WTC11 (cell line): ENCODE data around the gene NRXN3. TPM values are rescaled to one million over a fixed set of nuclear protein-coding genes. Genes with fewer than 3 reads are reported as not detected.

ENCODE experiments used
- ATAC-seq: fragments of 200-7000 bp; cut with Tn5 transposase; 2 replicates; pipeline ENCODE4 v1.10.0; 2021; ENCODE audit warnings: mild to moderate bottlenecking, moderate library complexity
- CTCF ChIA-PET: fragments of 300-600 bp; sonication (Branson Sonifier 250); formaldehyde crosslinking; loops from one replicate; lab custom pipeline; 2021; ENCODE audit warnings: antibody characterized with exemption; lab: Charles Lee
- POLR2A ChIA-PET: fragments of 350-600 bp; sonication (Branson Sonifier 250); formaldehyde crosslinking; loops from one replicate; lab custom pipeline; 2021; ENCODE audit warnings: antibody characterized with exemption; lab: Charles Lee
- DNase-seq: peaks from one replicate; pipeline ENCODE4 v3.0.0; 2021; ENCODE audit warnings: low spot score
- H3K27ac Mint-ChIP-seq: 2 replicates; pipeline ENCODE4 v1.8.0; 2021; ENCODE audit warnings: mixed read lengths
- H3K27me3 Mint-ChIP-seq: 2 replicates; pipeline ENCODE4 v1.8.0; 2021; ENCODE audit warnings: low read depth, mild to moderate bottlenecking, moderate library complexity, mixed read lengths
- H3K36me3 Mint-ChIP-seq: 2 replicates; pipeline ENCODE4 v1.8.0; 2021; ENCODE audit warnings: mixed read lengths
- H3K4me1 Mint-ChIP-seq: 2 replicates; pipeline ENCODE4 v1.8.0; 2022; ENCODE audit warnings: mixed read lengths
- H3K4me3 Mint-ChIP-seq: 2 replicates; pipeline ENCODE4 v1.8.0; 2021; ENCODE audit warnings: mild to moderate bottlenecking, moderate library complexity, mixed read lengths
- H3K9me3 Mint-ChIP-seq: 2 replicates; pipeline ENCODE4 v1.8.0; 2021; ENCODE audit warnings: mixed read lengths
- ARID4B ChIP-seq: sonication (generic); formaldehyde crosslinking; IDR thresholded peaks from 2 replicates; pipeline ENCODE4 v1.8.0; 2023; ENCODE audit warnings: missing genetic modification reagents, mild to moderate bottlenecking, borderline replicate concordance
- E2F5 ChIP-seq: sonication (generic); formaldehyde crosslinking; IDR thresholded peaks from 2 replicates; pipeline ENCODE4 v1.8.1; 2022; ENCODE audit warnings: mild to moderate bottlenecking, moderate library complexity, missing genetic modification reagents
- JUN ChIP-seq: sonication (generic); formaldehyde crosslinking; IDR thresholded peaks from 2 replicates; pipeline ENCODE4 v1.8.0; 2023; ENCODE audit warnings: mild to moderate bottlenecking, missing genetic modification reagents
- NFYB ChIP-seq: sonication (generic); formaldehyde crosslinking; conservative IDR thresholded peaks from 2 replicates; pipeline ENCODE4 v1.8.0; 2022; ENCODE audit warnings: low read depth, missing genetic modification reagents
- PREB ChIP-seq: sonication (generic); formaldehyde crosslinking; IDR thresholded peaks from 2 replicates; pipeline ENCODE4 v1.8.1; 2022; ENCODE audit warnings: mild to moderate bottlenecking, missing genetic modification reagents, moderate library complexity, borderline replicate concordance
- PRRX2 ChIP-seq: fragments of 250-450 bp; sonication (Bioruptor Pico); IDR thresholded peaks from 2 replicates; pipeline ENCODE4 v1.8.0; 2021; ENCODE audit warnings: mild to moderate bottlenecking
- RORB ChIP-seq: fragments of 250-450 bp; sonication (Bioruptor Pico); IDR thresholded peaks from 2 replicates; pipeline ENCODE4 v1.9.0; 2021; ENCODE audit warnings: mild to moderate bottlenecking
- SP1 ChIP-seq: sonication (generic); formaldehyde crosslinking; conservative IDR thresholded peaks from 2 replicates; pipeline ENCODE4 v1.8.1; 2022; ENCODE audit warnings: missing genetic modification reagents
- ZBTB21 ChIP-seq: sonication (generic); formaldehyde crosslinking; IDR thresholded peaks from 2 replicates; pipeline ENCODE4 v1.8.1; 2023; ENCODE audit warnings: mild to moderate bottlenecking, missing genetic modification reagents, borderline replicate concordance
- ZNF671 ChIP-seq: fragments of 250-450 bp; sonication (Bioruptor Pico); IDR thresholded peaks from 2 replicates; pipeline ENCODE4 v1.8.0; 2021; ENCODE audit warnings: mild to moderate bottlenecking
- total RNA-seq: library from RNA; stranded (reverse); gene quantifications from 3 replicates; pipeline ENCODE4 v1.2.3, GENCODE V29; 2021
- TF ChIP-seq, protein P1 (sequence below): sonication (generic); formaldehyde crosslinking; IDR thresholded peaks from 2 replicates; pipeline ENCODE4 v1.8.1; 2023; ENCODE audit warnings: mild to moderate bottlenecking, moderate library complexity, missing genetic modification reagents
- TF ChIP-seq, protein P2 (sequence below): sonication (generic); formaldehyde crosslinking; IDR thresholded peaks from 2 replicates; pipeline ENCODE4 v1.8.1; 2023; ENCODE audit warnings: mild to moderate bottlenecking, missing genetic modification reagents
- TF ChIP-seq, protein P3 (sequence below): sonication (generic); formaldehyde crosslinking; IDR thresholded peaks from 2 replicates; pipeline ENCODE4 v1.8.1; 2023; ENCODE audit warnings: mild to moderate bottlenecking, missing genetic modification reagents, moderate library complexity
- TF ChIP-seq, protein P4 (sequence below): sonication (generic); formaldehyde crosslinking; IDR thresholded peaks from 2 replicates; pipeline ENCODE4 v1.8.1; 2023; ENCODE audit warnings: mild to moderate bottlenecking, missing genetic modification reagents, borderline replicate concordance

The NRXN3 gene
- total RNA-seq, 1 experiment from 2014 or later, result 3.0 TPM

DNA sequence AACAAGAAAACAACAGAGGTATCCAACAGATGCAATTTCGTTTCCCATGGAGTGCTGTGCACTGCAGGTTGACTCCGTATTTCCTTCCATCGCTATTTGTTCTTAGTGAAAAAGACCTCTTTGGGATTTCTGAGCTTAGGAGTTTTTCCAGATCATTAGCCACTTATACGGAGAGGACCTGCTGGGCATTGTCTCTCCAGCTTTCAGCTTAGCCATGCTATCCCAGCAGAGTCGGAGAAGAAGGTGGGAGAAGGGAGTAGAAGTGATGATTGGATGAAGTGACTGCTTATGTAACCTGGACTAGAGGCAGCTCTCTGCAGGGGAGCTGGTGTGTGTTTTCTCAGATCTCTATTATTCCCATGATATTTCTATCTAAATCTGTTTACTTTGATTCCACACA is 1303.5 kb downstream of the NRXN3 start:
- ATAC-seq (no peak), DNase-seq (no peak)
- ChIA-PET POLR2A (no interaction called here), CTCF (no interaction called here)
- Mint-ChIP-seq H3K27me3 (no peaks in the 10 kb centered on the region; the same call in 1 of the 2 replicates), H3K27ac (no peak overlapping the region), H3K4me1 (peaks cover 15% of the 10 kb centered on the region), H3K9me3 (peaks cover 25% of the 10 kb centered on the region), H3K4me3 (no peak overlapping the region), H3K36me3 (no peaks in the 10 kb centered on the region; the same call in 1 of the 2 replicates)
- TF ChIP-seq SP1 (CRISPR knock-in tag) (no peak), PREB (CRISPR knock-in tag) (no peak), E2F5 (CRISPR knock-in tag) (no peak), ZNF671 (CRISPR knock-in tag) (no peak), RORB (no peak), JUN (CRISPR knock-in tag) (no peak), NFYB (CRISPR knock-in tag) (no peak), ARID4B (CRISPR knock-in tag) (no peak), ZBTB21 (no peak), PRRX2 (CRISPR knock-in tag) (no peak)
- TF ChIP-seq, protein P1, sequence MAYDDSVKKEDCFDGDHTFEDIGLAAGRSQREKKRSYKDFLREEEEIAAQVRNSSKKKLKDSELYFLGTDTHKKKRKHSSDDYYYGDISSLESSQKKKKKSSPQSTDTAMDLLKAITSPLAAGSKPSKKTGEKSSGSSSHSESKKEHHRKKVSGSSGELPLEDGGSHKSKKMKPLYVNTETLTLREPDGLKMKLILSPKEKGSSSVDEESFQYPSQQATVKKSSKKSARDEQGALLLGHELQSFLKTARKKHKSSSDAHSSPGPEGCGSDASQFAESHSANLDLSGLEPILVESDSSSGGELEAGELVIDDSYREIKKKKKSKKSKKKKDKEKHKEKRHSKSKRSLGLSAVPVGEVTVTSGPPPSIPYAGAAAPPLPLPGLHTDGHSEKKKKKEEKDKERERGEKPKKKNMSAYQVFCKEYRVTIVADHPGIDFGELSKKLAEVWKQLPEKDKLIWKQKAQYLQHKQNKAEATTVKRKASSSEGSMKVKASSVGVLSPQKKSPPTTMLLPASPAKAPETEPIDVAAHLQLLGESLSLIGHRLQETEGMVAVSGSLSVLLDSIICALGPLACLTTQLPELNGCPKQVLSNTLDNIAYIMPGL (CRISPR knock-in tag), result no peak
- TF ChIP-seq, protein P2, sequence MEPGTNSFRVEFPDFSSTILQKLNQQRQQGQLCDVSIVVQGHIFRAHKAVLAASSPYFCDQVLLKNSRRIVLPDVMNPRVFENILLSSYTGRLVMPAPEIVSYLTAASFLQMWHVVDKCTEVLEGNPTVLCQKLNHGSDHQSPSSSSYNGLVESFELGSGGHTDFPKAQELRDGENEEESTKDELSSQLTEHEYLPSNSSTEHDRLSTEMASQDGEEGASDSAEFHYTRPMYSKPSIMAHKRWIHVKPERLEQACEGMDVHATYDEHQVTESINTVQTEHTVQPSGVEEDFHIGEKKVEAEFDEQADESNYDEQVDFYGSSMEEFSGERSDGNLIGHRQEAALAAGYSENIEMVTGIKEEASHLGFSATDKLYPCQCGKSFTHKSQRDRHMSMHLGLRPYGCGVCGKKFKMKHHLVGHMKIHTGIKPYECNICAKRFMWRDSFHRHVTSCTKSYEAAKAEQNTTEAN, result no peak
- TF ChIP-seq, protein P3, sequence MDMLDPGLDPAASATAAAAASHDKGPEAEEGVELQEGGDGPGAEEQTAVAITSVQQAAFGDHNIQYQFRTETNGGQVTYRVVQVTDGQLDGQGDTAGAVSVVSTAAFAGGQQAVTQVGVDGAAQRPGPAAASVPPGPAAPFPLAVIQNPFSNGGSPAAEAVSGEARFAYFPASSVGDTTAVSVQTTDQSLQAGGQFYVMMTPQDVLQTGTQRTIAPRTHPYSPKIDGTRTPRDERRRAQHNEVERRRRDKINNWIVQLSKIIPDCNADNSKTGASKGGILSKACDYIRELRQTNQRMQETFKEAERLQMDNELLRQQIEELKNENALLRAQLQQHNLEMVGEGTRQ (CRISPR knock-in tag), result no peak
- TF ChIP-seq, protein P4, sequence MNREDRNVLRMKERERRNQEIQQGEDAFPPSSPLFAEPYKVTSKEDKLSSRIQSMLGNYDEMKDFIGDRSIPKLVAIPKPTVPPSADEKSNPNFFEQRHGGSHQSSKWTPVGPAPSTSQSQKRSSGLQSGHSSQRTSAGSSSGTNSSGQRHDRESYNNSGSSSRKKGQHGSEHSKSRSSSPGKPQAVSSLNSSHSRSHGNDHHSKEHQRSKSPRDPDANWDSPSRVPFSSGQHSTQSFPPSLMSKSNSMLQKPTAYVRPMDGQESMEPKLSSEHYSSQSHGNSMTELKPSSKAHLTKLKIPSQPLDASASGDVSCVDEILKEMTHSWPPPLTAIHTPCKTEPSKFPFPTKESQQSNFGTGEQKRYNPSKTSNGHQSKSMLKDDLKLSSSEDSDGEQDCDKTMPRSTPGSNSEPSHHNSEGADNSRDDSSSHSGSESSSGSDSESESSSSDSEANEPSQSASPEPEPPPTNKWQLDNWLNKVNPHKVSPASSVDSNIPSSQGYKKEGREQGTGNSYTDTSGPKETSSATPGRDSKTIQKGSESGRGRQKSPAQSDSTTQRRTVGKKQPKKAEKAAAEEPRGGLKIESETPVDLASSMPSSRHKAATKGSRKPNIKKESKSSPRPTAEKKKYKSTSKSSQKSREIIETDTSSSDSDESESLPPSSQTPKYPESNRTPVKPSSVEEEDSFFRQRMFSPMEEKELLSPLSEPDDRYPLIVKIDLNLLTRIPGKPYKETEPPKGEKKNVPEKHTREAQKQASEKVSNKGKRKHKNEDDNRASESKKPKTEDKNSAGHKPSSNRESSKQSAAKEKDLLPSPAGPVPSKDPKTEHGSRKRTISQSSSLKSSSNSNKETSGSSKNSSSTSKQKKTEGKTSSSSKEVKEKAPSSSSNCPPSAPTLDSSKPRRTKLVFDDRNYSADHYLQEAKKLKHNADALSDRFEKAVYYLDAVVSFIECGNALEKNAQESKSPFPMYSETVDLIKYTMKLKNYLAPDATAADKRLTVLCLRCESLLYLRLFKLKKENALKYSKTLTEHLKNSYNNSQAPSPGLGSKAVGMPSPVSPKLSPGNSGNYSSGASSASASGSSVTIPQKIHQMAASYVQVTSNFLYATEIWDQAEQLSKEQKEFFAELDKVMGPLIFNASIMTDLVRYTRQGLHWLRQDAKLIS (CRISPR knock-in tag), result no peak
